Liver (tissue), 3 donors: ENCODE data around the gene B4GALNT3.

ENCODE experiments used
- CTCF ChIP-seq: fragments of 150-350 bp; IDR thresholded peaks from 2 replicates; pipeline ENCODE4 v1.5.1; 2017; ENCODE audit warnings: improper control_type of control experiment, low read depth, low read length; ENCODE audit not compliant: missing input control
- MAX ChIP-seq: IDR thresholded peaks from 2 replicates; pipeline ENCODE4 v1.6.1; 2016; ENCODE audit warnings: antibody characterized with exemption
- SP1 ChIP-seq: IDR thresholded peaks from 2 replicates; pipeline ENCODE4 v1.6.1; 2018; ENCODE audit warnings: antibody characterized with exemption, mild to moderate bottlenecking
- donor health status: healthy.
- donor health status: healthy.

GRCh38 chr12:539540-540310, 80.0 kb downstream of the B4GALNT3 start:
- TF ChIP-seq CTCF, result no peak
- no peak for TF ChIP-seq SP1
- no peak for TF ChIP-seq MAX
